Stomach (tissue), 9 donors: ENCODE data around the gene GCC1. TPM values are rescaled to one million over a fixed set of nuclear protein-coding genes. Genes with fewer than 3 reads are reported as not detected.

Experiments
- DNase-seq, 2 donors: peaks; one replicate each; pipeline versions ENCODE4 v3.0.0 to v3.0.0-alpha.2; 2013 to 2019
- H3K27ac ChIP-seq, 5 donors: fragments of 200-600 bp in 4 of 5; sonication (generic) in 4 of 5; one replicate each; pipeline ENCODE4 v1.5.1; 2013 to 2019; ENCODE audit warnings: mild to moderate bottlenecking in 1 of 5, moderate library complexity in 1 of 5
- H3K27me3 ChIP-seq, 3 donors: fragments of 200-600 bp; sonication (generic); one replicate each; pipeline ENCODE4 v1.5.1; 2017 to 2019; ENCODE audit warnings: mixed run types in 1 of 3
- H3K36me3 ChIP-seq, 4 donors: fragments of 200-600 bp; sonication (generic); 1 replicate in 3 of 4; 2 replicates in 1 of 4; pipeline ENCODE4 v1.5.1; 2016 to 2019
- H3K4me1 ChIP-seq, 4 donors: fragments of 200-600 bp; sonication (generic); one replicate each; pipeline ENCODE4 v1.5.1; 2016 to 2019
- H3K4me3 ChIP-seq, 4 donors: fragments of 200-600 bp; sonication (generic) in 3 of 4; one replicate each; pipeline ENCODE4 v1.5.1; 2016 to 2019; ENCODE audit warnings: mild to moderate bottlenecking in 1 of 4
- H3K9me3 ChIP-seq, 4 donors: fragments of 200-600 bp; sonication (generic); one replicate each; pipeline ENCODE4 v1.5.1; 2016 to 2019
- CTCF ChIP-seq, 7 experiments: fragments of 450-650 bp in 4 of 7; fragments of 200-600 bp in 3 of 7; sonication (generic) in 3 of 7; IDR thresholded peaks; one replicate each; pipeline ENCODE4 v1.5.1; 2016 to 2019; ENCODE audit warnings: antibody characterized with exemption in 7 of 7, control low read depth in 2 of 7, mild to moderate bottlenecking in 1 of 7
- EP300 ChIP-seq: sonication (generic); formaldehyde crosslinking; IDR thresholded peaks from one replicate; pipeline ENCODE4 v1.6.1; 2017; ENCODE audit warnings: antibody characterized with exemption
- POLR2A ChIP-seq, 4 donors: fragments of 450-650 bp; IDR thresholded peaks; one replicate each; pipeline ENCODE4 v1.6.1; 2016; ENCODE audit warnings: antibody characterized with exemption in 4 of 4, control low read depth in 2 of 4, mild to moderate bottlenecking in 1 of 4, moderate library complexity in 1 of 4
- POLR2AphosphoS5 ChIP-seq, 3 donors: sonication (generic); formaldehyde crosslinking; IDR thresholded peaks; one replicate each; pipeline ENCODE4 v1.6.1; 2016; ENCODE audit warnings: antibody characterized with exemption in 3 of 3
- WGBS, 5 donors: extraction: QIAGEN DNeasy Blood & Tissue Kit in 3 of 5; methylation state at CpG; one replicate each; pipeline versions ENCODE4 v1.1.5 to v1.1.7; 2013 to 2018; 5-methylcytosine and 5-hydroxymethylcytosine counted together
- intact Hi-C: fragments of 100-400 bp; cut with DNase I; formaldehyde crosslinking; loops from one replicate; pipeline ENCODE4 v1.15.1; 2023; ENCODE audit warnings: low total_unique reads
- polyA plus RNA-seq, 3 donors: library from polyadenylated mRNA; stranded (reverse); fragments of 200-250 nt; gene quantifications; one replicate each; pipeline ENCODE4 v1.2.3, GENCODE V29; 2013
- total RNA-seq, 5 donors: library from RNA; depleted of rRNA; stranded (reverse); fragments of >200 nt; gene quantifications; one replicate each; pipeline versions ENCODE4 v1.1.0 to v1.2.3, GENCODE V29; 2014 to 2016
- donor health status: healthy with polysubstance abuse.
- donor health status: Bipolar disorder and iron deficiency.
- donor health status: healthy.

The GCC1 gene
- total and polyA plus RNA-seq, 8 donors, result 2.9 to 37.9 (median 10.2) TPM

- Histone ChIP-seq H3K4me3 (peak overlapping the region; percentile 82 to 99 (median 93)), H3K4me1 (peaks cover 34 to 60% (median 55%) of the 10 kb centered on the region in 4 donors), H3K9me3 (no peaks in the 10 kb centered on the region), H3K27me3 (no peaks in the 10 kb centered on the region), H3K36me3 (peaks cover 20 to 36% (median 34%) of the 10 kb centered on the region in 4 donors), H3K27ac (peak overlapping the region; percentile 93 to 97 (median 95))
- 50 to 56% (median 50%) methylated on average over 20 of the region's 20 CpGs for WGBS, 5 donors
- DNase-seq, result no peak
- intact Hi-C loops, result no loop called here
- TF ChIP-seq POLR2AphosphoS5 (IDR thresholded peaks at IDR 0.05) (no peak), EP300 (no peak), CTCF (IDR thresholded peaks at IDR 0.05) (no peak), POLR2A (IDR thresholded peaks at IDR 0.05) (no peak)
Measured at GRCh38 chr7:127587663-127588018, 2.2 kb upstream of the GCC1 start.

- intact Hi-C loops, result no loop called here
- Histone ChIP-seq H3K4me3 (no peak overlapping the region), H3K4me1 (peaks cover 46 to 73% (median 68%) of the 10 kb centered on the region in 4 donors), H3K27me3 (no peaks in the 10 kb centered on the region), H3K27ac (peak overlapping the region in 1 of 5 donors; percentile 97), H3K36me3 (peaks cover 25 to 37% (median 34%) of the 10 kb centered on the region in 4 donors), H3K9me3 (no peaks in the 10 kb centered on the region)
- WGBS, 5 donors, result 86 to 97% (median 89%) methylated on average over 2 of the region's 2 CpGs
- no peak for DNase-seq
- no peak for TF ChIP-seq CTCF (IDR thresholded peaks at IDR 0.05)
- TF ChIP-seq POLR2AphosphoS5 (IDR thresholded peaks at IDR 0.05), result no peak
- no peak for TF ChIP-seq POLR2A (IDR thresholded peaks at IDR 0.05)
- no peak for TF ChIP-seq EP300
Measured at GRCh38 chr7:127586346-127586745, 950 bp upstream of the GCC1 start.

- Histone ChIP-seq H3K9me3 (no peaks in the 10 kb centered on the region), H3K4me1 (peaks cover 46 to 75% (median 71%) of the 10 kb centered on the region in 4 donors), H3K27ac (peak overlapping the region; percentile 88 to 97 (median 95)), H3K27me3 (no peaks in the 10 kb centered on the region), H3K36me3 (peaks cover 17 to 34% (median 27%) of the 10 kb centered on the region in 4 donors), H3K4me3 (peak overlapping the region; percentile 60 to 96 (median 80))
- WGBS, 5 donors, result 21 to 27% (median 21%) methylated on average over 11 to 12 of the region's 12 CpGs
- DNase-seq, result no peak
- intact Hi-C loops, result no loop called here
- TF ChIP-seq POLR2A (IDR thresholded peaks at IDR 0.05), result no peak
- no peak for TF ChIP-seq CTCF (IDR thresholded peaks at IDR 0.05)
- TF ChIP-seq POLR2AphosphoS5 (IDR thresholded peaks at IDR 0.05), result no peak
- TF ChIP-seq EP300, result no peak
Measured at GRCh38 chr7:127584648-127585043, 750 bp downstream of the GCC1 start.

GRCh38 chr7:127582361-127582760, 3.0 kb downstream of the GCC1 start:
- H3K4me1 ChIP-seq, result peaks cover 32 to 72% (median 61%) of the 10 kb centered on the region in 4 donors
- H3K27me3 ChIP-seq, result no peaks in the 10 kb centered on the region
- H3K4me3 ChIP-seq, result peak overlapping the region in 1 of 4 donors; percentile 11
- WGBS, 5 donors, result 52 to 67% (median 58%) methylated on average over 12 to 14 of the region's 14 CpGs
- TF ChIP-seq CTCF (IDR thresholded peaks at IDR 0.05) (no peak), POLR2AphosphoS5 (IDR thresholded peaks at IDR 0.05) (no peak), EP300 (no peak), POLR2A (IDR thresholded peaks at IDR 0.05) (no peak)
- DNase-seq, result peak in 1 of 2 donors; percentile 60
- intact Hi-C loops, result no loop called here
- H3K9me3 ChIP-seq, result no peaks in the 10 kb centered on the region
- peaks cover 26 to 56% (median 37%) of the 10 kb centered on the region in 4 donors for H3K36me3 ChIP-seq
- H3K27ac ChIP-seq, result no peak overlapping the region
